HepG2 (cell line): ENCODE results near the gene ASB16. TPM values are rescaled to one million over a fixed set of nuclear protein-coding genes. Genes with fewer than 3 reads are reported as not detected.

ENCODE experiments used
- KIAA2018 ChIP-seq: sonication (generic); formaldehyde crosslinking; IDR thresholded peaks from 2 replicates; pipeline ENCODE4 v1.5.0; 2020; ENCODE audit warnings: mild to moderate bottlenecking, missing genetic modification reagents, borderline replicate concordance
- MIXL1 ChIP-seq: IDR thresholded peaks from 2 replicates; pipeline ENCODE4 v1.6.1; 2016
- RFXAP ChIP-seq: sonication (generic); formaldehyde crosslinking; IDR thresholded peaks from 2 replicates; pipeline ENCODE4 v1.4.0; 2020; ENCODE audit warnings: missing genetic modification reagents, borderline replicate concordance
- SAP130 ChIP-seq: IDR thresholded peaks from 2 replicates; pipeline ENCODE4 v1.6.1; 2016; ENCODE audit warnings: low read depth
- SP4 ChIP-seq: sonication (generic); formaldehyde crosslinking; IDR thresholded peaks from 2 replicates; pipeline ENCODE4 v1.8.1; 2023; ENCODE audit warnings: mild to moderate bottlenecking, missing genetic modification reagents
- TBX2 ChIP-seq: sonication (generic); formaldehyde crosslinking; IDR thresholded peaks from 2 replicates; pipeline ENCODE4 v1.5.0; 2020; ENCODE audit warnings: missing genetic modification reagents, mild to moderate bottlenecking, borderline replicate concordance
- U2AF1 ChIP-seq: fragments of 200-400 bp; formaldehyde crosslinking; optimal IDR thresholded peaks from 2 replicates; pipeline ENCODE3; 2017; ENCODE audit warnings: mild to moderate bottlenecking, low read depth, low read length
- ZNF276 ChIP-seq: sonication (generic); formaldehyde crosslinking; IDR thresholded peaks from 2 replicates; pipeline ENCODE4 v1.4.0; 2020; ENCODE audit warnings: mild to moderate bottlenecking, low read depth, missing genetic modification reagents
- ZNF460 ChIP-seq: sonication (generic); formaldehyde crosslinking; IDR thresholded peaks from 2 replicates; pipeline ENCODE4 v1.5.1; 2020; ENCODE audit warnings: missing genetic modification reagents, mild to moderate bottlenecking, borderline replicate concordance
- ZNF558 ChIP-seq: sonication (generic); formaldehyde crosslinking; IDR thresholded peaks from 2 replicates; pipeline ENCODE4 v1.9.0; 2022; ENCODE audit warnings: mild to moderate bottlenecking, missing genetic modification reagents, borderline replicate concordance
- ZNF629 ChIP-seq: sonication (generic); formaldehyde crosslinking; conservative IDR thresholded peaks from 2 replicates; pipeline ENCODE4 v1.5.0; 2020; ENCODE audit warnings: missing genetic modification reagents
- ZNF839 ChIP-seq: sonication (generic); formaldehyde crosslinking; IDR thresholded peaks from 2 replicates; pipeline ENCODE4 v1.4.0; 2020; ENCODE audit warnings: missing genetic modification reagents, mild to moderate bottlenecking, borderline replicate concordance
- polyA plus RNA-seq, 8 experiments: library from polyadenylated mRNA; depleted of rRNA in 3 of 8; stranded (reverse) in 7 of 8; unstranded in 1 of 8; fragments of >200 nt; fragmentation: Illumina TruSeq in 4 of 8; extraction: Trizol in 4 of 8; gene quantifications; 2 replicates each; pipeline versions ENCODE4 v1.2.1 to v1.2.3, GENCODE V29; 2011 to 2016; ENCODE audit warnings: low read depth in 4 of 8, missing spikeins in 1 of 8, mixed read lengths in 1 of 8; ENCODE audit not compliant: insufficient read depth in 1 of 8
- total RNA-seq, 5 experiments: library from RNA; depleted of rRNA; stranded (reverse); fragments of >200 nt; fragmentation: Illumina TruSeq; extraction: Trizol; gene quantifications; 2 replicates each; pipeline ENCODE4 v1.2.3, GENCODE V29; 2016; ENCODE audit warnings: low read depth in 1 of 5
- TF ChIP-seq, protein P1 (sequence below): IDR thresholded peaks from 2 replicates; pipeline ENCODE4 v1.6.1; 2012; ENCODE audit warnings: low read depth, low read length, improper control_type of control experiment

ASB16 gene
- total and polyA plus RNA-seq, 2 of the 13 experiments (the other 11 are each of a cell fraction or from before 2014, with no cell fraction given): 0.07 TPM; not detected in 1

DNA sequence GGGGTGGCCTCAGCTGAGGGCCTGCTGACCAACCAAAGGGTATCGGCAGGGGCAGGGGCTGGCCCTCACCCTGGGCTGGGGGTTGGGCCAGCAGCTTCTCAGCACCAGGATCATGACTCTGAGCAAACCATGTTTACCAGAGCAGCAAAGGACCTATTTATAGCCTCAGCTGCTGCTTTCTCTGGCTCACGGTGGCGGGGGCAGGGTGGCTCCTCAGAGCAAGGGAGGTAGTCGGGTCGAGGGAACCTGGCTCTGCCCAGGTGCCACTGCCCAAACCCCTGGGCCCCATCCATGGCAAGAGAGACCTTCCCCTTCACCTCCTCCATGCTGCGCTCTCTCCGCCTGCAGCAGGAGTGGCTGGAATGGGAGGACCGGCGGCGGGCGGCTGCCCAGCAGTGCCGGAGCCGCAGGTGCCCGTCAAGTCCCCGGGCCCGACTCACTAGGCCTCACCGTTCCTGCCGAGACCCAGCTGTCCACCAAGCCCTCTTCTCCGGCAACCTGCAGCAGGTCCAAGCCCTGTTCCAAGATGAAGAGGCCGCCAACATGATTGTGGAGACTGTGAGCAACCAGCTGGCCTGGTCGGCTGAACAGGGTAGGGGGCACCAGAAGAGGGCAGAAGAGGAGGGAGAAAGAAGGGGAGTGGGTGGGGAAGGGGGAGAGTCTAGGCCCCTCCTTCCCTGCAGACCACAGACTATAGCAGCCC lies at the start of gene ASB16 (continued):
- TF ChIP-seq KIAA2018 (CRISPR knock-in tag) (no peak), ZNF460 (CRISPR knock-in tag) (no peak), RFXAP (peak; percentile 74; the same call in 1 of the 2 replicates), SP4 (CRISPR knock-in tag) (no peak), ZNF558 (no peak), MIXL1 (CRISPR knock-in tag) (no peak), TBX2 (CRISPR knock-in tag) (0 out of 2 replicates have a peak, but pooled peaks have one; percentile 42), ZNF629 (CRISPR knock-in tag) (no peak), SAP130 (CRISPR knock-in tag) (peak; percentile 45), ZNF276 (0 out of 2 replicates have a peak, but pooled peaks have one; percentile 50), ZNF839 (0 out of 2 replicates have a peak, but pooled peaks have one; percentile 32), U2AF1 (no peak)
- TF ChIP-seq, protein P1, sequence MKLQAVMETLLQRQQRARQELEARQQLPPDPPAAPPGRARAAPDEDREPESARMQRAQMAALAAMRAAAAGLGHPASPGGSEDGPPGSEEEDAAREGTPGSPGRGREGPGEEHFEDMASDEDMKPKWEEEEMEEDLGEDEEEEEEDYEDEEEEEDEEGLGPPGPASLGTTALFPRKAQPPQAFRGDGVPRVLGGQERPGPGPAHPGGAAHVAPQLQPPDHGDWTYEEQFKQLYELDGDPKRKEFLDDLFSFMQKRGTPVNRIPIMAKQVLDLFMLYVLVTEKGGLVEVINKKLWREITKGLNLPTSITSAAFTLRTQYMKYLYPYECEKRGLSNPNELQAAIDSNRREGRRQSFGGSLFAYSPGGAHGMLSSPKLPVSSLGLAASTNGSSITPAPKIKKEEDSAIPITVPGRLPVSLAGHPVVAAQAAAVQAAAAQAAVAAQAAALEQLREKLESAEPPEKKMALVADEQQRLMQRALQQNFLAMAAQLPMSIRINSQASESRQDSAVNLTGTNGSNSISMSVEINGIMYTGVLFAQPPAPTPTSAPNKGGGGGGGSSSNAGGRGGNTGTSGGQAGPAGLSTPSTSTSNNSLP: no peak
